Pancreas (tissue), 10 donors: ENCODE measurements around the gene TLR9. TPM values are rescaled to one million over a fixed set of nuclear protein-coding genes. Genes with fewer than 3 reads are reported as not detected.

Experiments
- ATAC-seq, 4 donors: fragments of 200-7000 bp; cut with Tn5 transposase; one replicate each; pipeline versions ENCODE4 v1.8.0 to v1.9.1; 2020; ENCODE audit warnings: mild to moderate bottlenecking in 4 of 4, moderate library complexity in 4 of 4
- DNase-seq, 6 donors: peaks; one replicate each; pipeline ENCODE4 v3.0.0-alpha.2; 2020
- FAIRE-seq: peaks from 2 replicates; lab custom pipeline; 2012; peaks lifted over from hg19 to GRCh38; lab: Jason Lieb, UNC
- H3K27ac ChIP-seq, 4 donors: fragments of 200-600 bp; sonication (generic); 1 replicate in 3 of 4; 2 replicates in 1 of 4; pipeline versions ENCODE4 v1.5.0 to v1.8.0; 2020
- H3K27me3 ChIP-seq, 4 donors: fragments of 200-600 bp; one replicate each; pipeline ENCODE4 v1.8.0; 2021
- H3K36me3 ChIP-seq, 3 donors: fragments of 200-600 bp; sonication (generic) in 1 of 3; one replicate each; pipeline versions ENCODE4 v1.5.0 to v1.8.0; 2020 to 2021
- H3K4me1 ChIP-seq, 3 donors: fragments of 200-600 bp; one replicate each; pipeline ENCODE4 v1.8.0; 2021
- H3K4me3 ChIP-seq, 4 donors: fragments of 200-600 bp; sonication (generic) in 2 of 4; one replicate each; pipeline versions ENCODE4 v1.5.0 to v1.8.0; 2020 to 2021
- H3K9me3 ChIP-seq, 4 donors: fragments of 200-600 bp; one replicate each; pipeline ENCODE4 v1.8.0; 2021
- CTCF ChIP-seq, 4 donors: fragments of 200-600 bp; sonication (generic) in 3 of 4; IDR thresholded peaks; one replicate each; pipeline versions ENCODE4 v1.5.0 to v1.8.0; 2021; ENCODE audit warnings: antibody characterized with exemption in 4 of 4
- WGBS, 2 donors: extraction: QIAGEN DNeasy Blood & Tissue Kit; methylation state at CpG; one replicate each; pipeline ENCODE4 v1.1.7; 2013; 5-methylcytosine and 5-hydroxymethylcytosine counted together
- intact Hi-C, 3 donors: fragments of 100-400 bp; cut with DNase I; formaldehyde crosslinking; loops; one replicate each; pipeline versions ENCODE4 v1.11.1 to v1.14.2; 2022
- polyA plus RNA-seq, 2 donors: library from polyadenylated mRNA; stranded (reverse); fragments of 200-250 nt; gene quantifications; one replicate each; pipeline ENCODE4 v1.2.3, GENCODE V29; 2013
- total RNA-seq, 6 donors: library from RNA; stranded (reverse); fragmentation: NEBNext Ultra II Directional in 4 of 6; extraction: Animal tissue kit (Norgen Biotek cat#: 25700) in 4 of 6; gene quantifications; one replicate each; pipeline versions ENCODE4 v1.2.1 to v1.2.4, GENCODE V29; 2021 to 2023
- donor health status: healthy with polysubstance abuse.
- donor health status: DM: no; HTN: no; CAD: no; lungs with moderate emphysema.
- donor health status: DM: no; HTN: no; CAD: no.
- donor health status: control.
- donor health status: control.
- donor health status: Bipolar disorder and iron deficiency.
- donor health status: DM: yes; HTN: yes; CAD: no.
- donor health status: DM: no; HTN: no; CAD: no.
- donor health status: DM: no; HTN: no; CAD: no.
- donor health status: DM: yes; HTN: yes; CAD: no.

TLR9 gene
- total and polyA plus RNA-seq, 8 donors = 0.03 to 0.47 (median 0.05) TPM; not detected in 2

GRCh38 chr3:52240059-52240885 lies 14.8 kb upstream of the TLR9 start:
- 100% methylated on average over 1 of the region's 1 CpG for WGBS, 2 donors
- no peak for TF ChIP-seq CTCF (IDR thresholded peaks at IDR 0.05)
- peak in 2 of 4 donors; percentile 9 to 19 for ATAC-seq
- intact Hi-C loops = no loop called here
- Histone ChIP-seq H3K27me3 (no peaks in the 10 kb centered on the region), H3K9me3 (no peaks in the 10 kb centered on the region), H3K4me3 (peak overlapping the region in 2 of 4 donors; percentile 61 to 97), H3K27ac (peak overlapping the region in 1 of 4 donors; percentile 82), H3K36me3 (no peaks in the 10 kb centered on the region), H3K4me1 (peaks cover 11 to 29% (median 25%) of the 10 kb centered on the region in 3 donors)
- DNase-seq = peak in 4 of 6 donors; percentile 17 to 63 (median 36)
- FAIRE-seq = no peak

DNA sequence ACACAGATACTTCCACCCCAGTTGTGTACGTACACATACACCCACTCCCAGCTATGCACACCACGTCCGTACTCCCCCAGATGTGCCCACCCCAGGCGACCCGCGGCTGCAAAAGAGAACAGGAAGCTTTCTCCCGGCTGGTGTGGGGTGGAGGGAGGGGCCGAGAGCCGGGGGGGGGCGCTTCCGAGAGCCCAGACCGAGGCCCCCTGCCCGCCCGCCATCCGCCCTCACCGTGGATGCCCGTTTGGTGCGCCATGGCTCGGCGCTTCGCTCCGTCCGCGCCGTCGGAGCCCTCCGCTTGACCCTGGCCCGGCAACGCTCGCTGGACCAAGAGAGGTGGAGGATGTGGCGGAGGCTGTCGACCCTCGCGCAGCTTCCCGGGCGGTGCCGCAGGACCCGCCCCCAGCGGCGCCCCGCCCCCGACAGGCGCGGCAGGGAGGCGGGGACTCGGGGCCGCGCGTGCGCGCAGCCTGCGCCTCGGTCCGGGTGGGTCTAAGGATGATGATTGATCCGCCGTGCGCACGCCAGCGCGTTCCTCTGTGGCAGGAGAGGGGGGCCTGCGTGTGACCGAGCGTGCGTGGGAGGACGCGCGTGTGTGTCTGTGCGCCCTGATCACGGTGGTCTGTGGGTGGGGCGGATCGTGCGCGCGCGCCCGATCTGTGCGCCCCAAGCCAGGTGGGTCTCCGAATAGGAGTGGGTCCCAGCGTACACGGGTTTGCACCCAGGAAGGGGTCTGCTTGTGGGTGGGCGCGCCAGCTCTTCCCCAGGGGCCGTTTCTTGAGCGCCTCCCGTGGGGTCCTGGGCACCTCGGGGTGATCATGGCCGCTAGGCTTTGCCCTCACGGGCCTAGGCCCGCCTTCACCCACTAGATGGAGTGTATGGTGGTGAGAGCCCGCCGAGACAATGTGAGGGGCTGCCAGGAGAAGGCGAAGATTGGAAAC lies 13.6 kb upstream of the TLR9 start, which contains the start of gene TWF2:
Gene TWF2 (minus strand): TSS at position 398 of the 941 bp plus-strand sequence. CDS start 142 bp downstream, at position 256.
- Histone ChIP-seq H3K36me3 (no peaks in the 10 kb centered on the region), H3K27me3 (no peaks in the 10 kb centered on the region), H3K4me3 (peak within 1 kb of the TSS; percentile 61 to 97 (median 77)), H3K27ac (peak within 1 kb of the TSS; percentile 69 to 89 (median 76)), H3K4me1 (peaks cover 11 to 26% (median 25%) of the 10 kb centered on the region in 3 donors), H3K9me3 (no peaks in the 10 kb centered on the region)
- ATAC-seq = peak; percentile 83 to 91 (median 87)
- intact Hi-C loops = no loop called here
- peak in 1 of 4 donors; percentile 17 for TF ChIP-seq CTCF (IDR thresholded peaks at IDR 0.05)
- FAIRE-seq = no peak
- DNase-seq = peak; percentile 61 to 88 (median 76)
- WGBS, 2 donors = 1% methylated on average over 76 to 92 of the region's 92 CpGs

DNA sequence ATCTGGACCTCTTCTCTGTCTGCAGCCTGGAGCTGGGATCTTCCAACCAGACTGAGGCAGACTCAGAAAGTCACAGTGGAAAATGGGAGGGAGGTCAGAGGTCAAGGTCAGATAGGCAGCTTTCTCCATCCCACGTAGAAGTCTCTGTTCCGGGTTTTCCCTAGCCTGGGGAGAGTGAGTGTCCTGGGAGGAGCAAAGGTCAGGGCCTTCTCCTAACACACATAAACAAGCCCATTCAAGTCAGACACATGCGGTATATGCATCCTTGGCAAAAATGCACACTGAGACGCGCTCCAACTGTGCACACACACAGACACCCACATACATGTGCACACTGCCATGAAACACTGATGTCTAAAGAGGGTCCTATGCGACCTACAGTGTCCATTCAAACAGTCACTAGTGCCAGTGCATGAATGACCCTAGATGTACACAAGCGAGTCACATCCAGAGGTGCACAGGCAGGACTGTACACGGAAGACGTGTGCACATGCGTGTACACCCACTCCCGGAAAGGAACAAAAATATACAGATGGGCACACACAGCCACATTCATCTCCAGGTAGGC lies 12.8 kb upstream of the TLR9 start:
- intact Hi-C loops = no loop called here
- no peaks in the 10 kb centered on the region for H3K36me3 ChIP-seq
- peaks cover 11 to 26% (median 25%) of the 10 kb centered on the region in 3 donors for H3K4me1 ChIP-seq
- peak overlapping the region; percentile 61 to 97 (median 77) for H3K4me3 ChIP-seq
- 22 to 29% methylated on average over 11 of the region's 11 CpGs for WGBS, 2 donors
- no peak for FAIRE-seq
- no peak for TF ChIP-seq CTCF (IDR thresholded peaks at IDR 0.05)
- no peak for DNase-seq
- no peaks in the 10 kb centered on the region for H3K9me3 ChIP-seq
- no peaks in the 10 kb centered on the region for H3K27me3 ChIP-seq
- H3K27ac ChIP-seq = peak overlapping the region; percentile 69 to 89 (median 76)
- peak; percentile 1 to 10 (median 4) for ATAC-seq

- no peaks in the 10 kb centered on the region for H3K36me3 ChIP-seq
- H3K9me3 ChIP-seq = no peaks in the 10 kb centered on the region
- H3K4me3 ChIP-seq = peak overlapping the region in 1 of 4 donors; percentile 97
- 4 to 8% methylated on average over 7 to 8 of the region's 8 CpGs for WGBS, 2 donors
- H3K27me3 ChIP-seq = no peaks in the 10 kb centered on the region
- H3K4me1 ChIP-seq = peaks cover 11 to 26% (median 25%) of the 10 kb centered on the region in 3 donors
- peak; percentile 70 to 90 (median 82) for DNase-seq
- ATAC-seq = peak; percentile 67 to 81 (median 76)
- no peak for TF ChIP-seq CTCF (IDR thresholded peaks at IDR 0.05)
- FAIRE-seq = no peak
- H3K27ac ChIP-seq = peak overlapping the region; percentile 62 to 89 (median 76)
- intact Hi-C loops = no loop called here
Measured at GRCh38 chr3:52237657-52238172, 12.3 kb upstream of the TLR9 start.
